Natural killer cell (primary cell): Measurements from ENCODE around the gene PXDC1. TPM values are rescaled to one million over a fixed set of nuclear protein-coding genes. Genes with fewer than 3 reads are reported as not detected.
"Not testable (repeated sequence)": the region's sequence is repeated elsewhere in the genome, so short reads cannot be mapped to it uniquely, and the experiment has no call there.

Experiments used
- ATAC-seq, 3 donors: fragments of 150-1000 bp in 2 of 3; fragments of 200-7000 bp in 1 of 3; cut with Tn5 transposase; 1 replicate in 1 of 3; 2 replicates in 2 of 3; pipeline ENCODE4 v1.10.0; 2021; ENCODE audit warnings: mild to moderate bottlenecking in 2 of 3, moderate library complexity in 2 of 3
- DNase-seq, 2 donors: peaks; one replicate each; pipeline versions ENCODE4 v3.0.0 to v3.0.0-alpha.2; 2013 to 2021; ENCODE audit warnings: mixed read lengths in 1 of 2
- H3K27ac ChIP-seq: one replicate; pipeline ENCODE4 v1.5.1; 2013; ENCODE audit warnings: mild to moderate bottlenecking, low read length
- H3K27me3 ChIP-seq: one replicate; pipeline ENCODE4 v1.6.1; 2013; ENCODE audit warnings: low read length; ENCODE audit not compliant: control insufficient read depth, insufficient read depth
- H3K36me3 ChIP-seq: one replicate; pipeline ENCODE4 v1.6.1; 2013; ENCODE audit warnings: low read length; ENCODE audit not compliant: control insufficient read depth, insufficient read depth
- H3K4me1 ChIP-seq: one replicate; pipeline ENCODE4 v1.6.1; 2013; ENCODE audit warnings: low read length; ENCODE audit not compliant: control insufficient read depth, insufficient read depth
- H3K4me3 ChIP-seq: one replicate; pipeline ENCODE4 v1.5.1; 2013; ENCODE audit warnings: low read length
- H3K9me3 ChIP-seq: one replicate; pipeline ENCODE4 v1.6.1; 2013; ENCODE audit warnings: low read length; ENCODE audit not compliant: control insufficient read depth, insufficient read depth
- H3K27ac Mint-ChIP-seq, 2 donors: one replicate each; pipeline ENCODE4 v1.8.0; 2022; ENCODE audit warnings: mild to moderate bottlenecking in 2 of 2, mixed read lengths in 2 of 2, moderate library complexity in 1 of 2
- H3K27me3 Mint-ChIP-seq, 2 donors: one replicate each; pipeline ENCODE4 v1.8.0; 2022; ENCODE audit warnings: low read depth in 2 of 2, mixed read lengths in 2 of 2
- H3K36me3 Mint-ChIP-seq: one replicate; pipeline ENCODE4 v1.8.0; 2022; ENCODE audit warnings: mixed read lengths
- H3K4me1 Mint-ChIP-seq, 2 donors: one replicate each; pipeline ENCODE4 v1.8.0; 2022; ENCODE audit warnings: mixed read lengths in 2 of 2
- H3K4me3 Mint-ChIP-seq: one replicate; pipeline ENCODE4 v1.8.0; 2022; ENCODE audit warnings: mild to moderate bottlenecking, moderate library complexity, mixed read lengths
- H3K9me3 Mint-ChIP-seq, 2 donors: one replicate each; pipeline ENCODE4 v1.8.0; 2022; ENCODE audit warnings: mixed read lengths in 2 of 2
- CTCF ChIP-seq: fragments of 200-600 bp; IDR thresholded peaks from one replicate; pipeline ENCODE4 v1.8.0; 2022; ENCODE audit warnings: antibody characterized with exemption
- WGBS: methylation state at CpG from one replicate; pipeline ENCODE4 v1.1.7; 2013; ENCODE audit warnings: missing lambda C conversion rate; ENCODE audit not compliant: insufficient coverage; 5-methylcytosine and 5-hydroxymethylcytosine counted together
- intact Hi-C: fragments of 100-400 bp; cut with micrococcal nuclease; formaldehyde crosslinking; loops from one replicate; pipeline ENCODE4 v1.14.2; 2022
- total RNA-seq, 4 donors: library from RNA; stranded (reverse); fragments of 120-200 nt in 1 of 4; gene quantifications; one replicate each; pipeline versions ENCODE4 v1.2.3 to v1.2.4, GENCODE V29; 2013 to 2022

PXDC1 gene
- total RNA-seq, 3 donors from 2014 or later (not counting 1 experiment from before 2014, with no cell fraction given) = 0.28 TPM; not detected in 1

GRCh38 chr6:3721810-3722621 is 29.5 kb downstream of the PXDC1 start:
- H3K4me1 ChIP-seq = no peaks in the 10 kb centered on the region
- intact Hi-C loops = no loop called here
- DNase-seq (no peak), ATAC-seq (no peak)
- H3K27ac ChIP-seq = no peak overlapping the region
- Mint-ChIP-seq H3K36me3 (no peaks in the 10 kb centered on the region), H3K9me3 (no peaks in the 10 kb centered on the region), H3K4me3 (no peak overlapping the region), H3K4me1 (no peaks in the 10 kb centered on the region), H3K27me3 (peaks cover 4 to 22% of the 10 kb centered on the region in 2 donors), H3K27ac (no peak overlapping the region)
- no peaks in the 10 kb centered on the region for H3K27me3 ChIP-seq
- H3K4me3 ChIP-seq = no peak overlapping the region
- 84% methylated on average over 9 of the region's 11 CpGs for WGBS
- no peaks in the 10 kb centered on the region for H3K9me3 ChIP-seq
- no peak for TF ChIP-seq CTCF
- no peaks in the 10 kb centered on the region for H3K36me3 ChIP-seq

GRCh38 chr6:3720770-3721169 is 30.7 kb downstream of the PXDC1 start:
- 92% methylated on average over 18 of the region's 24 CpGs for WGBS
- H3K27ac Mint-ChIP-seq, DNase-seq, H3K4me3 Mint-ChIP-seq, ATAC-seq, H3K27ac ChIP-seq, intact Hi-C loops, H3K4me1 ChIP-seq, H3K9me3 ChIP-seq, H3K27me3 ChIP-seq, H3K9me3 Mint-ChIP-seq, H3K4me1 Mint-ChIP-seq, H3K36me3 Mint-ChIP-seq, H3K36me3 ChIP-seq, H3K4me3 ChIP-seq: not testable (repeated sequence)
- H3K27me3 Mint-ChIP-seq = peaks cover 7 to 22% of the 10 kb centered on the region in 2 donors

GRCh38 chr6:3719462-3720308 is 31.8 kb downstream of the PXDC1 start:
- TF ChIP-seq CTCF = no peak
- peaks cover 7 to 29% of the 10 kb centered on the region in 2 donors for H3K27me3 Mint-ChIP-seq
- H3K9me3 ChIP-seq = no peaks in the 10 kb centered on the region
- intact Hi-C loops = no loop called here
- no peaks in the 10 kb centered on the region for H3K9me3 Mint-ChIP-seq
- H3K27ac Mint-ChIP-seq = no peak overlapping the region
- ATAC-seq (no peak), DNase-seq (peak in 1 of 2 donors; percentile 14)
- no peak overlapping the region for H3K27ac ChIP-seq
- H3K4me3 ChIP-seq = no peak overlapping the region
- no peaks in the 10 kb centered on the region for H3K27me3 ChIP-seq
- H3K4me1 ChIP-seq = no peaks in the 10 kb centered on the region
- H3K36me3 ChIP-seq = no peaks in the 10 kb centered on the region
- 67% methylated on average over 22 of the region's 22 CpGs for WGBS
- no peaks in the 10 kb centered on the region for H3K4me1 Mint-ChIP-seq
- no peaks in the 10 kb centered on the region for H3K36me3 Mint-ChIP-seq
- no peak overlapping the region for H3K4me3 Mint-ChIP-seq

GRCh38 chr6:3718407-3718806 is 33.1 kb downstream of the PXDC1 start:
- H3K27me3 ChIP-seq = no peaks in the 10 kb centered on the region
- Mint-ChIP-seq H3K36me3 (no peaks in the 10 kb centered on the region), H3K4me3 (no peak overlapping the region), H3K9me3 (no peaks in the 10 kb centered on the region), H3K27ac (no peak overlapping the region), H3K27me3 (peaks cover 7 to 34% of the 10 kb centered on the region in 2 donors), H3K4me1 (no peaks in the 10 kb centered on the region)
- intact Hi-C loops = no loop called here
- WGBS = 58% methylated on average over 5 of the region's 5 CpGs
- no peaks in the 10 kb centered on the region for H3K9me3 ChIP-seq
- H3K4me1 ChIP-seq = no peaks in the 10 kb centered on the region
- no peak overlapping the region for H3K27ac ChIP-seq
- DNase-seq (no peak), ATAC-seq (no peak)
- no peak for TF ChIP-seq CTCF
- H3K4me3 ChIP-seq = no peak overlapping the region
- H3K36me3 ChIP-seq = no peaks in the 10 kb centered on the region
